HG02759 (cell line): ENCODE data around the gene BCAP31.

Source experiments
- ATAC-seq: cut with Tn5 transposase; IDR thresholded peaks from one replicate; pipeline ENCODE4 v1.9.1; 2021; ENCODE audit warnings: mild to moderate bottlenecking, moderate library complexity; ENCODE audit not compliant: unreplicated experiment

BCAP31 gene

GRCh38 chrX:153657161-153657560 lies 67.0 kb downstream of the BCAP31 start:
- no peak for ATAC-seq

- ATAC-seq: no peak
Measured at GRCh38 chrX:153653556-153653955, 70.6 kb downstream of the BCAP31 start.

- ATAC-seq: no peak
Measured at GRCh38 chrX:153651540-153652079, 72.6 kb downstream of the BCAP31 start.

GRCh38 chrX:153650959-153651358 lies 73.2 kb downstream of the BCAP31 start:
- no peak for ATAC-seq
